GM23338 (cell line): ENCODE measurements around the gene CD93. TPM values are rescaled to one million over a fixed set of nuclear protein-coding genes. Genes with fewer than 3 reads are reported as not detected.

Experiments
- ATAC-seq: fragments of 200-7000 bp; cut with Tn5 transposase; 3 replicates; pipeline ENCODE4 v1.9.1; 2020
- DNase-seq: peaks from one replicate; pipeline ENCODE4 v3.0.0-alpha.2; 2015; ENCODE audit warnings: low spot score
- H2AFZ ChIP-seq: fragments of 200-600 bp; sonication (generic); 2 replicates; pipeline ENCODE4 v1.8.0; 2016; ENCODE audit warnings: antibody characterized with exemption, mild to moderate bottlenecking, moderate library complexity
- H3F3A ChIP-seq: fragments of 200-600 bp; sonication (generic); replicated peaks from 2 replicates; pipeline ENCODE4 v1.8.0; 2017; ENCODE audit warnings: antibody characterized with exemption, mixed run types, low read depth
- H3K27ac ChIP-seq: fragments of 200-600 bp; sonication (generic); 2 replicates; pipeline ENCODE4 v1.6.1; 2016; ENCODE audit warnings: low read depth
- H3K27me3 ChIP-seq: fragments of 200-600 bp; sonication (generic); 2 replicates; pipeline ENCODE4 v1.8.0; 2016; ENCODE audit warnings: mild to moderate bottlenecking, mixed run types, moderate library complexity; ENCODE audit not compliant: insufficient read depth
- H3K36me3 ChIP-seq: fragments of 200-600 bp; sonication (generic); 2 replicates; pipeline ENCODE4 v1.8.0; 2016; ENCODE audit warnings: mild to moderate bottlenecking; ENCODE audit not compliant: insufficient read depth
- H3K4me1 ChIP-seq: fragments of 200-600 bp; sonication (generic); 2 replicates; pipeline ENCODE4 v1.8.0; 2016; ENCODE audit warnings: mild to moderate bottlenecking, moderate library complexity; ENCODE audit not compliant: insufficient read depth
- H3K4me2 ChIP-seq: fragments of 200-600 bp; sonication (generic); 2 replicates; pipeline ENCODE4 v1.7.1; 2017; ENCODE audit warnings: mixed run types
- H3K4me3 ChIP-seq: fragments of 200-600 bp; sonication (generic); 2 replicates; pipeline ENCODE4 v1.6.1; 2016; ENCODE audit warnings: mixed run types
- H3K79me2 ChIP-seq: fragments of 200-600 bp; sonication (generic); replicated peaks from 2 replicates; pipeline ENCODE4 v1.8.0; 2017; ENCODE audit warnings: mild to moderate bottlenecking; ENCODE audit not compliant: insufficient read depth
- H3K9me2 ChIP-seq: fragments of 200-600 bp; sonication (generic); 2 replicates; pipeline ENCODE4 v1.8.0; 2017; ENCODE audit not compliant: insufficient read depth
- H4K20me1 ChIP-seq: fragments of 200-600 bp; sonication (generic); replicated peaks from 2 replicates; pipeline ENCODE4 v1.8.0; 2017; ENCODE audit warnings: mild to moderate bottlenecking; ENCODE audit not compliant: insufficient read depth
- H3K27ac Mint-ChIP-seq: 2 replicates; pipeline ENCODE4 v1.8.0; 2020; ENCODE audit warnings: inconsistent platforms, mild to moderate bottlenecking, moderate library complexity, mixed read lengths
- H3K27me3 Mint-ChIP-seq: 3 replicates; pipeline ENCODE4 v1.8.0; 2022; ENCODE audit warnings: low read depth, mild to moderate bottlenecking, moderate library complexity, mixed read lengths, inconsistent platforms; ENCODE audit not compliant: insufficient read depth, poor library complexity
- H3K36me3 Mint-ChIP-seq: 3 replicates; pipeline ENCODE4 v1.8.0; 2021; ENCODE audit warnings: low read depth, mild to moderate bottlenecking, inconsistent platforms, moderate library complexity, mixed read lengths
- H3K4me1 Mint-ChIP-seq: 3 replicates; pipeline ENCODE4 v1.8.0; 2020; ENCODE audit warnings: mild to moderate bottlenecking, inconsistent platforms, mixed read lengths
- H3K4me3 Mint-ChIP-seq: 3 replicates; pipeline ENCODE4 v1.8.0; 2021; ENCODE audit warnings: moderate library complexity, mild to moderate bottlenecking, inconsistent platforms, mixed read lengths
- H3K9me3 Mint-ChIP-seq: 3 replicates; pipeline ENCODE4 v1.8.0; 2020; ENCODE audit warnings: moderate library complexity, mild to moderate bottlenecking, inconsistent platforms, mixed read lengths
- CREB1 ChIP-seq: fragments of 250-450 bp; sonication (Bioruptor Pico); IDR thresholded peaks from 2 replicates; pipeline ENCODE4 v1.5.0; 2020; ENCODE audit warnings: low read depth, mild to moderate bottlenecking, moderate library complexity
- CTCF ChIP-seq, 2 experiments: fragments of 200-600 bp in 1 of 2; sonication (generic) in 1 of 2; conservative IDR thresholded peaks; 2 replicates each; pipeline versions ENCODE4 v1.5.1 to v1.6.1; 2016 to 2017; ENCODE audit warnings: antibody characterized with exemption in 2 of 2, low read depth in 2 of 2, mild to moderate bottlenecking in 2 of 2, moderate library complexity in 1 of 2
- ETS1 ChIP-seq: IDR thresholded peaks from 2 replicates; pipeline ENCODE4 v1.6.1; 2016; ENCODE audit warnings: antibody characterized with exemption
- EZH2 ChIP-seq: fragments of 200-600 bp; sonication (generic); IDR thresholded peaks from one replicate; pipeline ENCODE4 v1.8.0; 2017; ENCODE audit warnings: antibody characterized with exemption, mild to moderate bottlenecking, low read depth; ENCODE audit not compliant: unreplicated experiment
- EZH2phosphoT487 ChIP-seq: fragments of 200-600 bp; sonication (generic); IDR thresholded peaks from one replicate; pipeline ENCODE4 v1.8.1; 2018; ENCODE audit warnings: antibody characterized with exemption; ENCODE audit not compliant: unreplicated experiment
- JUNB ChIP-seq: IDR thresholded peaks from one replicate; pipeline ENCODE4 v1.6.1; 2016; ENCODE audit warnings: antibody characterized with exemption; ENCODE audit not compliant: unreplicated experiment
- NANOG ChIP-seq: IDR thresholded peaks from 2 replicates; pipeline ENCODE4 v1.6.1; 2016; ENCODE audit warnings: antibody characterized with exemption, borderline replicate concordance
- POLR2AphosphoS5 ChIP-seq: IDR thresholded peaks from 2 replicates; pipeline ENCODE4 v1.6.1; 2016; ENCODE audit warnings: antibody characterized with exemption, low read depth
- REST ChIP-seq: IDR thresholded peaks from one replicate; pipeline ENCODE4 v1.6.1; 2018; ENCODE audit warnings: antibody characterized with exemption; ENCODE audit not compliant: unreplicated experiment
- STAT1 ChIP-seq: IDR thresholded peaks from one replicate; pipeline ENCODE4 v1.6.1; 2016; ENCODE audit warnings: antibody characterized with exemption; ENCODE audit not compliant: unreplicated experiment
- ZNF114 ChIP-seq: fragments of 250-450 bp; sonication (Bioruptor Pico); IDR thresholded peaks from 2 replicates; pipeline ENCODE4 v1.5.0; 2020; ENCODE audit warnings: mild to moderate bottlenecking, moderate library complexity
- ZNF331 ChIP-seq: fragments of 250-450 bp; sonication (Bioruptor Pico); IDR thresholded peaks from 2 replicates; pipeline ENCODE4 v1.5.0; 2020; ENCODE audit warnings: low read depth, mild to moderate bottlenecking, moderate library complexity
- ZNF462 ChIP-seq: fragments of 250-450 bp; sonication (Bioruptor Pico); IDR thresholded peaks from 2 replicates; pipeline ENCODE4 v1.5.0; 2020; ENCODE audit warnings: mild to moderate bottlenecking, moderate library complexity
- polyA plus RNA-seq: library from polyadenylated mRNA; unstranded; fragments of >200 nt; fragmentation: Nextera tagmentation; extraction: Ambion mirVana; gene quantifications from 2 replicates; pipeline ENCODE4 v1.2.1, GENCODE V29; 2016
- total RNA-seq: library from RNA; depleted of rRNA; stranded (reverse); fragments of >200 nt; shearing (Covaris generic); gene quantifications from 2 replicates; pipeline ENCODE4 v1.2.3, GENCODE V29; 2014

Gene CD93
- total and polyA plus RNA-seq, 2 experiments from 2014 or later, result 0.03 TPM; not detected in 1

- H3K36me3 ChIP-seq, result no peaks in the 10 kb centered on the region
- no peak for DNase-seq
- H3K27me3 ChIP-seq, result no peaks in the 10 kb centered on the region
Measured at GRCh38 chr20:23120261-23120660, 34.1 kb upstream of the CD93 start.

More at GRCh38 chr20:23120261-23120660, 34.1 kb upstream of the CD93 start:
- Histone ChIP-seq H3K4me1 (no peaks in the 10 kb centered on the region), H3K9me2 (no peaks in the 10 kb centered on the region), H4K20me1 (no peaks in the 10 kb centered on the region), H3K4me3 (no peak overlapping the region), H2AFZ (no peak overlapping the region), H3F3A (no peaks in the 10 kb centered on the region), H3K4me2 (no peak overlapping the region), H3K79me2 (no peaks in the 10 kb centered on the region), H3K27ac (no peak overlapping the region)
- H3K27me3 Mint-ChIP-seq, result peaks cover 7% of the 10 kb centered on the region
- H3K4me1 Mint-ChIP-seq, result peaks cover 6% of the 10 kb centered on the region
- no peak overlapping the region for H3K4me3 Mint-ChIP-seq
- no peak for ATAC-seq
- no peaks in the 10 kb centered on the region; the same call in 2 of the 3 replicates for H3K9me3 Mint-ChIP-seq
- no peaks in the 10 kb centered on the region for H3K36me3 Mint-ChIP-seq
- H3K27ac Mint-ChIP-seq, result no peak overlapping the region
- TF ChIP-seq EZH2phosphoT487 (no peak), POLR2AphosphoS5 (no peak), JUNB (no peak), CTCF (conservative IDR thresholded peaks at IDR 0.05; ENCODE audit: low read depth in 2 of 2) (no peak), ZNF331 (CRISPR knock-in tag) (no peak), ZNF114 (CRISPR knock-in tag) (no peak), ETS1 (no peak), STAT1 (no peak), EZH2 (no peak), REST (no peak), CREB1 (CRISPR knock-in tag) (no peak), NANOG (no peak), ZNF462 (no peak)
